ENCODE data around the gene MTR. TPM values are rescaled to one million over a fixed set of nuclear protein-coding genes. Genes with fewer than 3 reads are reported as not detected.

MTR gene
- total and polyA plus RNA-seq, 2 experiments from 2014 or later, result 17.2 to 25.9 TPM

DNA sequence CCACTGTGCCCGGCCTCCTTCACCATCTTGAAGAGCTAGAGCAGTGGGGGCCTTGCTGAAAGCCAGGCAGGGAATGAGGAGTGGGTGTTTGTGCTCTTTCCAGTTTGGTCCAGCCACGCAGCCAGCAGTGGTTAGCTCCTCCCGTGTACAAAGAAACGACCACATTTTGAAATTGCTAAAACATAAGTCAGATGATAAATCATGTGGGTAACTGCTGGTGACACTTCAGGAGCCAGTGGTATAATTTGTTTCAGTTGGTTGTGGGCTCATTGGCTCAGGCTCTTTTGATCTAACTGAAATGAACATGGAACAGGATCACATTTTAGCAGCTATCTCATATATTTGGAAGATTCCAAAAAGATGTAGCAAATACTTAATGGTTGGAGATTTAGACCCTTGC is 87.6 kb downstream of the MTR start:
- DNase-seq, result no peak
- Histone ChIP-seq H3K27ac (no peak overlapping the region), H3K27me3 (replicated peaks; ENCODE audit: insufficient read depth) (no peaks in the 10 kb centered on the region), H3K9me2 (ENCODE audit: insufficient read depth) (no peaks in the 10 kb centered on the region), H3K4me2 (ENCODE audit: unreplicated experiment) (no peak overlapping the region), H4K20me1 (ENCODE audit: insufficient read depth) (no peaks in the 10 kb centered on the region), H3K36me3 (ENCODE audit: low read depth) (peaks cover 21% of the 10 kb centered on the region), H3K79me2 (ENCODE audit: insufficient read depth) (no peaks in the 10 kb centered on the region), H3K9ac (no peak overlapping the region), H3K4me1 (ENCODE audit: insufficient read depth) (no peaks in the 10 kb centered on the region), H2AFZ (no peak overlapping the region), H3K4me3 (no peak overlapping the region), H3F3A (ENCODE audit: insufficient read depth) (no peaks in the 10 kb centered on the region), H3K9me3 (ENCODE audit: low read depth) (no peaks in the 10 kb centered on the region)
- TF ChIP-seq EZH2 (IDR thresholded peaks at IDR 0.05; ENCODE audit: insufficient read depth, poor library complexity, severe bottlenecking) (no peak), EZH2phosphoT487 (IDR thresholded peaks at IDR 0.05; ENCODE audit: insufficient read depth, low read depth) (no peak)
- WGBS, 2 experiments (ENCODE audit: low coverage in 1 of 2, low lambda C conversion rate in 2 of 2, missing lambda C conversion rate in 2 of 2), result 42 to 45% methylated on average over 4 of the region's 4 CpGs
- in situ Hi-C loops (cut with MboI), result loop anchor here (25.0 kb wide), 1 partner anchor 770 kb away; no protein-coding TSS in a partner anchor

DNA sequence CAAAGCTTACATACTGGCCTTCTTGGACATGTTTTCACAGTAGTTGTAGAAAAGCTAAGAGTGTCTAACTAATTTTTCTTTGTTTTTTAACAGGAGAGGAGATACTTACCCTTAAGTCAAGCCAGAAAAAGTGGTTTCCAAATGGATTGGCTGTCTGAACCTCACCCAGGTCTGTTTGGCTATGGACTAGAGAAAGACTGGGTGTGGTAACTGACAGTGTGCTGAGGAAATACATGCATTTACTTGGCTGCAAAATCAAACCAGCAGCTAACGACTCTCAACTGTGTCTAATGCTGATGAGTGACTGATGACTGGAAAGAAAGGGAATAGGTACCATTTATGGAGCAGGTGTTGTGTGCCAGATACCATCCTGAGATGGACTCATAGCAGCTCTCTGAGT is 91.1 kb downstream of the MTR start:
- in situ Hi-C loops (cut with MboI), result loop anchor here (25.0 kb wide), 1 partner anchor 774 kb away; no protein-coding TSS in a partner anchor
- TF ChIP-seq EZH2phosphoT487 (IDR thresholded peaks at IDR 0.05; ENCODE audit: insufficient read depth, low read depth), result no peak
- TF ChIP-seq EZH2 (IDR thresholded peaks at IDR 0.05; ENCODE audit: insufficient read depth, poor library complexity, severe bottlenecking), result no peak
- WGBS, 2 experiments (ENCODE audit: low coverage in 1 of 2, low lambda C conversion rate in 2 of 2, missing lambda C conversion rate in 2 of 2), result 43 to 81% methylated on average over 1 of the region's 1 CpG

GRCh38 chr1:236887081-236887480 is 92.0 kb downstream of the MTR start:
- in situ Hi-C loops (cut with MboI), result loop anchor here (25.0 kb wide), 1 partner anchor 775 kb away; no protein-coding TSS in a partner anchor
- Histone ChIP-seq H3K9me2 (ENCODE audit: insufficient read depth) (no peaks in the 10 kb centered on the region), H3K27ac (no peak overlapping the region), H3F3A (ENCODE audit: insufficient read depth) (no peaks in the 10 kb centered on the region), H3K36me3 (ENCODE audit: low read depth) (peaks cover 12% of the 10 kb centered on the region), H3K4me2 (ENCODE audit: unreplicated experiment) (no peak overlapping the region), H3K9me3 (ENCODE audit: low read depth) (no peaks in the 10 kb centered on the region), H3K4me3 (no peak overlapping the region), H2AFZ (no peak overlapping the region), H4K20me1 (ENCODE audit: insufficient read depth) (no peaks in the 10 kb centered on the region), H3K9ac (no peak overlapping the region), H3K4me1 (ENCODE audit: insufficient read depth) (no peaks in the 10 kb centered on the region), H3K27me3 (replicated peaks; ENCODE audit: insufficient read depth) (no peaks in the 10 kb centered on the region), H3K79me2 (ENCODE audit: insufficient read depth) (no peaks in the 10 kb centered on the region)
- DNase-seq, result no peak
- TF ChIP-seq EZH2phosphoT487 (IDR thresholded peaks at IDR 0.05; ENCODE audit: insufficient read depth, low read depth) (no peak), EZH2 (IDR thresholded peaks at IDR 0.05; ENCODE audit: insufficient read depth, poor library complexity, severe bottlenecking) (no peak)
- 88 to 91% methylated on average over 8 of the region's 8 CpGs for WGBS, 2 experiments (ENCODE audit: low coverage in 1 of 2, low lambda C conversion rate in 2 of 2, missing lambda C conversion rate in 2 of 2)

More for the DNA sequence above, 91.1 kb downstream of the MTR start:
- Histone ChIP-seq H3K79me2 (ENCODE audit: insufficient read depth) (no peaks in the 10 kb centered on the region), H3K4me3 (no peak overlapping the region), H4K20me1 (ENCODE audit: insufficient read depth) (no peaks in the 10 kb centered on the region), H3K27me3 (replicated peaks; ENCODE audit: insufficient read depth) (no peaks in the 10 kb centered on the region), H3K9me2 (ENCODE audit: insufficient read depth) (no peaks in the 10 kb centered on the region), H2AFZ (no peak overlapping the region), H3K9ac (no peak overlapping the region), H3F3A (ENCODE audit: insufficient read depth) (no peaks in the 10 kb centered on the region), H3K36me3 (ENCODE audit: low read depth) (peaks cover 11% of the 10 kb centered on the region), H3K9me3 (ENCODE audit: low read depth) (no peaks in the 10 kb centered on the region), H3K27ac (no peak overlapping the region), H3K4me2 (ENCODE audit: unreplicated experiment) (no peak overlapping the region), H3K4me1 (ENCODE audit: insufficient read depth) (no peaks in the 10 kb centered on the region)
- DNase-seq, result no peak

- H3K36me3 ChIP-seq (ENCODE audit: low read depth), result peaks cover 18% of the 10 kb centered on the region
- H4K20me1 ChIP-seq (ENCODE audit: insufficient read depth), result no peaks in the 10 kb centered on the region
- no peaks in the 10 kb centered on the region for H3K4me1 ChIP-seq (ENCODE audit: insufficient read depth)
- no peaks in the 10 kb centered on the region for H3F3A ChIP-seq (ENCODE audit: insufficient read depth)
- no peak overlapping the region for H2AFZ ChIP-seq
- in situ Hi-C loops (cut with MboI), result loop anchor here (25.0 kb wide), 1 partner anchor 776 kb away; no protein-coding TSS in a partner anchor
- H3K9me3 ChIP-seq (ENCODE audit: low read depth), result no peaks in the 10 kb centered on the region
- no peak overlapping the region for H3K4me2 ChIP-seq (ENCODE audit: unreplicated experiment)
- 68 to 77% methylated on average over 4 of the region's 4 CpGs for WGBS, 2 experiments (ENCODE audit: low coverage in 1 of 2, low lambda C conversion rate in 2 of 2, missing lambda C conversion rate in 2 of 2)
- no peak overlapping the region for H3K9ac ChIP-seq
- H3K9me2 ChIP-seq (ENCODE audit: insufficient read depth), result no peaks in the 10 kb centered on the region
- H3K79me2 ChIP-seq (ENCODE audit: insufficient read depth), result no peaks in the 10 kb centered on the region
- H3K27me3 ChIP-seq (replicated peaks; ENCODE audit: insufficient read depth), result no peaks in the 10 kb centered on the region
- no peak for DNase-seq
- no peak overlapping the region for H3K27ac ChIP-seq
- no peak overlapping the region for H3K4me3 ChIP-seq
- TF ChIP-seq EZH2phosphoT487 (IDR thresholded peaks at IDR 0.05; ENCODE audit: insufficient read depth, low read depth) (no peak), EZH2 (IDR thresholded peaks at IDR 0.05; ENCODE audit: insufficient read depth, poor library complexity, severe bottlenecking) (no peak)
Observed at GRCh38 chr1:236888126-236888525, 93.0 kb downstream of the MTR start.
